LNCaP clone FGC (cell line): ENCODE measurements around the gene ERBB4.

Experiments
- DNase-seq: peaks from one replicate; pipeline ENCODE4 v3.0.0-alpha.2; 2011; ENCODE audit warnings: low read depth
- H3K4me3 ChIP-seq: 2 replicates; pipeline ENCODE4 v1.5.1; 2011; ENCODE audit warnings: mild to moderate bottlenecking, low read depth, low read length, control low read depth
- TF ChIP-seq, protein P1 (sequence below): IDR thresholded peaks from 2 replicates; pipeline ENCODE4 v1.5.1; 2012; ENCODE audit warnings: mild to moderate bottlenecking; ENCODE audit not compliant: control insufficient read depth, insufficient read depth; ENCODE audit errors: extremely low read depth

The ERBB4 gene

DNA sequence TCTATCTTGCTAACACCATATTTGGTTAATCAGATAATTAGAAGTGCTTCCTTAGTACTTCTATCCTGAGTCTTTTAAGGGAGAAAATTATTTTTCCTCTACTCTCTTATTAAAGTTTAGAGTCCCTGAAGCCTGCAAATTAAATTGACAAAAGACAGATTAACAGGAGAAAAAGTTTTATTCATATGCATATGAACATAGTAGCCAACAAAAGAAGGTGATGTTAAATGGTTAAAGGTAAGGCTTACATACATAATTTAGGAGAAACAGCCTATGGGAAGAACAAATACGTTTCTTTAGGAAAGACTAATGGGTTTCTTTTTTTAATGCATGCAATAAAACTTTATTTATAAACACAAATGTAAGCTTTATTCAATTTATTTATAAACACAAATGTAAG lies 1177.2 kb downstream of the ERBB4 start:
- TF ChIP-seq, protein P1, sequence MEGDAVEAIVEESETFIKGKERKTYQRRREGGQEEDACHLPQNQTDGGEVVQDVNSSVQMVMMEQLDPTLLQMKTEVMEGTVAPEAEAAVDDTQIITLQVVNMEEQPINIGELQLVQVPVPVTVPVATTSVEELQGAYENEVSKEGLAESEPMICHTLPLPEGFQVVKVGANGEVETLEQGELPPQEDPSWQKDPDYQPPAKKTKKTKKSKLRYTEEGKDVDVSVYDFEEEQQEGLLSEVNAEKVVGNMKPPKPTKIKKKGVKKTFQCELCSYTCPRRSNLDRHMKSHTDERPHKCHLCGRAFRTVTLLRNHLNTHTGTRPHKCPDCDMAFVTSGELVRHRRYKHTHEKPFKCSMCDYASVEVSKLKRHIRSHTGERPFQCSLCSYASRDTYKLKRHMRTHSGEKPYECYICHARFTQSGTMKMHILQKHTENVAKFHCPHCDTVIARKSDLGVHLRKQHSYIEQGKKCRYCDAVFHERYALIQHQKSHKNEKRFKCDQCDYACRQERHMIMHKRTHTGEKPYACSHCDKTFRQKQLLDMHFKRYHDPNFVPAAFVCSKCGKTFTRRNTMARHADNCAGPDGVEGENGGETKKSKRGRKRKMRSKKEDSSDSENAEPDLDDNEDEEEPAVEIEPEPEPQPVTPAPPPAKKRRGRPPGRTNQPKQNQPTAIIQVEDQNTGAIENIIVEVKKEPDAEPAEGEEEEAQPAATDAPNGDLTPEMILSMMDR = no peak
- no peak overlapping the region for H3K4me3 ChIP-seq
- DNase-seq = no peak

DNA sequence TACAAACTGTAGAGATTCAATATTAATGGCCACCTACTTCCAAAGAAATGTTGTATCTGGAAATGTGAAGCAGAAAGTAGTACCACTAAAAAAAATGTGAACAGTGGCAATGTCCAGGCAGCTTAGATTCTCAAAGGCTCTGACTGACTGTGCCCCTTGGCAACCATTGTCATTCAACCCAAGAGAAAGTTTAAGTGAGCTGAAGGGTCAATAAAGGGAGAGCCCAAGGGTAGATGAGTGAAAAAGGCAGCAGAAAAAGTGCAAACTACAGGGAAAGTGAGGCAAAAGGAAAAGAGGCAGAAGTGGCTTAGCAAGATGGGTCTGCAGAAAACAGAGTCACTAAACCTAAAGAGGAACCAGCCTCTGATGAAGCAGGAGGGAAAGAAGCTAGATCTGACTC lies 1179.3 kb downstream of the ERBB4 start:
- DNase-seq = no peak
- H3K4me3 ChIP-seq = no peak overlapping the region
- TF ChIP-seq, protein P1 = no peak

DNA sequence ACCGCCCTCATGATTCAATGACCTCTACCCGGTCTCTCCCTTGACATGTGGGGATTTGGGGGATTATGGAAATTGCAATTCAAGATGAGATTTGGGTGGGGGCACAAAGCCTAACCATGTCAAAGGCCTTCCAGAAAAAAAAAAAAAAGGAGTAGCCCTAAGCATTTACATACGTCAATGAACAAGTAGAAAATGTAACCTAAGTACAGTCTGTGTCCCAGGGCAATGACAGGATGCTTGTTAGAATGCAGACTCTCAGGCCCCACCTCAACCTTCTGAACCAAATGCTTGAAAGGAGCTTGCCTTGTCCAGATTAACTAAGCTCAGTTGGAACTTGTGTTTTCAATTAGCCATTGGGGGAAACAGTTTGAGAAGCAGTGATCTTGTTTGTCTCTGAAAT lies 1180.1 kb downstream of the ERBB4 start:
- TF ChIP-seq, protein P1 = no peak
- H3K4me3 ChIP-seq = no peak overlapping the region
- DNase-seq = no peak

DNA sequence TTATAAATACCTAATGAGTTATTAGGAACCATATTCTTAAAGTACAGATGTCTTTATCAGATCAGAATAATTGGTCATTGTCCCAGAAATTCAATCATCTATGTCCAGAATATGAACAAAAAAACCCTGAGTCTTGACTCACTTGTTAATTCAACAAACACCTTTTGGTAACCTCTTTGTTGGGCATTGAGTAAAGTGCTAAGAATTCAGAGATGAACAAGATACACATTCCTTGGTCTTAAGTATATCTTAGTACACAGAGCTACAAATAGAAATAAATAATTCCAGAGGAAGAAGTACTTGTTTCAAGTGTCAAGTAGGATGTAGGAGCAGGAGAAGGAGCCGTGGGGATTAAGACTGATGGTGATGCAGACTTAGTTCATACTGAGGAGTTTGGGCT lies 1184.1 kb downstream of the ERBB4 start:
- DNase-seq = no peak
- TF ChIP-seq, protein P1 = no peak
- H3K4me3 ChIP-seq = no peak overlapping the region

DNA sequence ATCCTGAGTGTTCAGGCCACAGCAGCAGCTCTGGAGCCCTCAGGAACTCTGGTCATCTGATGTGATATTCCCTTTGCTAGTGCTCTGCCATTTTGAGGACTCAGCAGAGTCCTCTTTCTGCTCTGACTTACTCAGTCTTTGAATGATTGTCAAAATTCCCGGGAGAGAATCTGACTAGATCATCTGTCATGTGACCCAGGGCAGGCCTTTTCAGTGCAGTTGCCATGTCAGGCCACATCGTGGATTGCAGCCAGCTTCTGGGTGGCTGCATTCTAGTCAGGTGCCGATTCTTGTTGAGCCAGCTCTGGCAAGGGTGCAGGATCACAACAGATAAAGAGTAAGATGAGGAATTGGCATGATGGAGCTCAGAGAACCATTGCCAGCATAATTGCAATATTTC lies 1186.6 kb downstream of the ERBB4 start:
- DNase-seq = peak; percentile 53
- TF ChIP-seq, protein P1 = no peak
- no peak overlapping the region for H3K4me3 ChIP-seq

DNA sequence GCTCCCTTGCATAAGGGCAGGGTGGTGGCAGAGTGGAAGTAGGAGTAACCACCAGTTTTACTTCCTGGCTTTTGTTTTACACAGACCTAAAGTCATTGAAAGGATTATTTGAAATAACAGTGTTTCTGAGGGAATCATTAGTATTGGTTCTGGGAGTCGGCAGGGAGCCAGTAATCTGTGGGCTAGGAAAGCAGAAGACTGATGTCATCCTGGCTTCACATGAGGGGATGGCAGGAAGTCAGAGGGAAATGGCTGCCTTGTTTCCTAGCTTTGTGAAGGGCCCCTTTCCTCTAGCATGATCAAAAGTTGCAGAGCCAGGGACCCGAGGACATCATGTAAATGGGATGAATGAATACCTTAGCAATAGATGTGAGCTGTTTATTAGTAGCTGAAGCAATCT lies 1189.6 kb downstream of the ERBB4 start:
- no peak for DNase-seq
- no peak overlapping the region for H3K4me3 ChIP-seq
- TF ChIP-seq, protein P1 = no peak

DNA sequence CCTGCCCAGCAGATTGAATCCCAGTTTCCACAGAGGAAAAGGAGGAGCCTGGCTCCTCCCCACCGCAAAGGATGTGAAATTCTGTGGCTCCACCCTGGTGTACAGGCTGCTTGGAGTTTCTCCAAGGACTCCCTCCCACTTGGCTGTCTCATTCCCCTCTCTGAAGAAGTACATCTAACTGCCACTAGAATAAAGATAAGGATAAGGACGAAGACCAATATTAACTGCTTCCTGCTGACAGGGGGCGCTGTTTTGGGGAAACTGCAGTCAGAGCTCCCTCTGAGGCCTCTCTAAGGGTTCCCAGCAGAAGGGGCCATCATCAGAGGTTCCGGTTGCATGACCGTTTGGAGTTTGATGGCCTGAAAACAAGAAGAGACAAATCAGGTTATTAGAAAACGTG lies 1191.3 kb downstream of the ERBB4 start:
- TF ChIP-seq, protein P1 = no peak
- DNase-seq = no peak
- no peak overlapping the region for H3K4me3 ChIP-seq
